GM12892 (cell line): Measurements from ENCODE around the gene STH.

ENCODE experiments used
- DNase-seq: peaks from one replicate; pipeline ENCODE4 v3.0.0; 2011; ENCODE audit not compliant: insufficient read length
- FAIRE-seq: peaks from 2 replicates; lab custom pipeline; 2011; peaks lifted over from hg19 to GRCh38; lab: Jason Lieb, UNC
- POLR2A ChIP-seq: IDR thresholded peaks from 2 replicates; pipeline ENCODE4 v1.6.1; 2011; ENCODE audit warnings: low read depth, low read length, control low read depth
- POLR2AphosphoS5 ChIP-seq: IDR thresholded peaks from 2 replicates; pipeline ENCODE4 v1.6.1; 2011; ENCODE audit warnings: low read depth, low read length, control low read depth
- TAF1 ChIP-seq: IDR thresholded peaks from 2 replicates; pipeline ENCODE4 v1.6.1; 2011; ENCODE audit warnings: low read depth, mild to moderate bottlenecking, control low read depth, low read length, borderline replicate concordance

The STH gene

GRCh38 chr17:46039592-46040186 lies 40.6 kb downstream of the STH start:
- TF ChIP-seq TAF1: no peak
- no peak for TF ChIP-seq POLR2AphosphoS5
- no peak for TF ChIP-seq POLR2A
- no peak for FAIRE-seq
- no peak for DNase-seq

GRCh38 chr17:46042246-46042645 lies 43.2 kb downstream of the STH start:
- TF ChIP-seq POLR2A: no peak
- no peak for TF ChIP-seq TAF1
- no peak for TF ChIP-seq POLR2AphosphoS5

GRCh38 chr17:46042925-46043324 lies 43.9 kb downstream of the STH start:
- TF ChIP-seq TAF1 (no peak), POLR2A (no peak), POLR2AphosphoS5 (no peak)
- FAIRE-seq (no peak), DNase-seq (no peak)

More at GRCh38 chr17:46042246-46042645, 43.2 kb downstream of the STH start:
- DNase-seq: no peak
- FAIRE-seq: no peak

GRCh38 chr17:46043606-46044005 lies 44.6 kb downstream of the STH start:
- DNase-seq (no peak), FAIRE-seq (no peak)
- TF ChIP-seq POLR2A (no peak), TAF1 (no peak), POLR2AphosphoS5 (no peak)

- peak; percentile 66 for FAIRE-seq
- TF ChIP-seq POLR2AphosphoS5: no peak
- no peak for TF ChIP-seq POLR2A
- TF ChIP-seq TAF1: no peak
- no peak for DNase-seq
Observed at GRCh38 chr17:46044286-46044928, 45.4 kb downstream of the STH start.

- no peak for TF ChIP-seq POLR2A
- no peak for TF ChIP-seq TAF1
- TF ChIP-seq POLR2AphosphoS5: no peak
- no peak for DNase-seq
- no peak for FAIRE-seq
Observed at GRCh38 chr17:46044989-46045388, 45.9 kb downstream of the STH start.

- TF ChIP-seq POLR2A (no peak), POLR2AphosphoS5 (no peak), TAF1 (no peak)
- DNase-seq: no peak
- no peak for FAIRE-seq
Observed at GRCh38 chr17:46045639-46046038, 46.6 kb downstream of the STH start.

- TF ChIP-seq POLR2A (no peak), POLR2AphosphoS5 (no peak), TAF1 (no peak)
- FAIRE-seq: no peak
- no peak for DNase-seq
Observed at GRCh38 chr17:46046957-46047356, 47.9 kb downstream of the STH start.

- DNase-seq (no peak), FAIRE-seq (no peak)
- TF ChIP-seq TAF1 (no peak), POLR2A (no peak), POLR2AphosphoS5 (no peak)
Observed at GRCh38 chr17:46047398-46047797, 48.3 kb downstream of the STH start.

- no peak for DNase-seq
- FAIRE-seq: no peak
- TF ChIP-seq TAF1: no peak
Observed at GRCh38 chr17:46047856-46048255, 48.8 kb downstream of the STH start.
